DND-41 (cell line): Measurements from ENCODE around the gene ZNF750.

Experiments
- CTCF ChIP-seq: IDR thresholded peaks from 2 replicates; pipeline ENCODE4 v1.5.1; 2012; ENCODE audit warnings: borderline replicate concordance, low read length, moderate library complexity, mild to moderate bottlenecking; ENCODE audit not compliant: poor library complexity, severe bottlenecking; ENCODE audit errors: extremely low read depth
- EZH2 ChIP-seq: IDR thresholded peaks from 3 replicates; pipeline ENCODE4 v1.6.1; 2012; ENCODE audit warnings: borderline replicate concordance, low read depth, mild to moderate bottlenecking, moderate library complexity, low read length, inconsistent platforms; ENCODE audit not compliant: severe bottlenecking

- TF ChIP-seq CTCF (no peak), EZH2 (no peak)
Observed at GRCh38 chr17:82788206-82789001, 51.4 kb downstream of the ZNF750 start.
